Epidermal melanocyte (primary cell): ENCODE measurements around the gene HSPA1L.
"Not testable (repeated sequence)": the region's sequence is repeated elsewhere in the genome, so short reads cannot be mapped to it uniquely, and the experiment has no call there.

ENCODE experiments used
- DNase-seq: peaks from one replicate; pipeline ENCODE4 v3.0.0; 2011; ENCODE audit warnings: low spot score; ENCODE audit not compliant: insufficient read length

The HSPA1L gene

DNA sequence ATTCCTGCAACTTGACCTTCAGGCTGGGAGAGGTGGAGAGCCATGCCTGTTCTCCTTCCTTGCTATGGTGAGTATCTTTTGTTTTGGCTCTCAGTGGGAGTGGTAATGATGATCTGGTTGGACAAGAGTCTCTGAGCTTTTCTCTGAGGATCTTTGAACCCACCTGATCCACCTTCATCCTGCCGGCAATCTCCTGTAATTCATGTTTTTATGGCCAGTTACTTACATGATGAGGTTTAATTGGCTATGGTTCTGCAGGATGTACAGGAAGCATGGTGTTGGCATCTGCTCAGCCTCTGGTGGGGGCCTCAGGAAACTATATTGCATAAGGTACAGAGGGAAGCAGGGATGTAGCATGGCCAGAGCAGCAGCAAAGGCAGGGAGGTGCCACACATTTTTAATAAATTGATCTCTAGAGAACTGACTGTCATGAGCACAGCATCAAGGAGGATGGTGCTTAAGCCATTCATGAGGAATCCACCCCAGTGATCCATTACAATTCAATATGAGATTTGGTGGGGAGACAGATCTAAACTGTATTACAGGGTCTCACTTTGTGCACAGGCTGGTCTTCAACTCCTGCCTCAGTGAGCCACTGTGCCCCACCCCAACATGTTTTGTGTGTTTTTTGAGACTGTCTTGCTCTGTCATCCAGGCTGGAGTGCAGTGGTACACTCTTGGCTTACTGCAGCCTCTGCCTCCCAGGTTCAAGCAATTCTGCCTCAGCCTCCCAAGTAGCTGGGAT, 22.5 kb upstream of the HSPA1L start:
- DNase-seq = no peak

DNA sequence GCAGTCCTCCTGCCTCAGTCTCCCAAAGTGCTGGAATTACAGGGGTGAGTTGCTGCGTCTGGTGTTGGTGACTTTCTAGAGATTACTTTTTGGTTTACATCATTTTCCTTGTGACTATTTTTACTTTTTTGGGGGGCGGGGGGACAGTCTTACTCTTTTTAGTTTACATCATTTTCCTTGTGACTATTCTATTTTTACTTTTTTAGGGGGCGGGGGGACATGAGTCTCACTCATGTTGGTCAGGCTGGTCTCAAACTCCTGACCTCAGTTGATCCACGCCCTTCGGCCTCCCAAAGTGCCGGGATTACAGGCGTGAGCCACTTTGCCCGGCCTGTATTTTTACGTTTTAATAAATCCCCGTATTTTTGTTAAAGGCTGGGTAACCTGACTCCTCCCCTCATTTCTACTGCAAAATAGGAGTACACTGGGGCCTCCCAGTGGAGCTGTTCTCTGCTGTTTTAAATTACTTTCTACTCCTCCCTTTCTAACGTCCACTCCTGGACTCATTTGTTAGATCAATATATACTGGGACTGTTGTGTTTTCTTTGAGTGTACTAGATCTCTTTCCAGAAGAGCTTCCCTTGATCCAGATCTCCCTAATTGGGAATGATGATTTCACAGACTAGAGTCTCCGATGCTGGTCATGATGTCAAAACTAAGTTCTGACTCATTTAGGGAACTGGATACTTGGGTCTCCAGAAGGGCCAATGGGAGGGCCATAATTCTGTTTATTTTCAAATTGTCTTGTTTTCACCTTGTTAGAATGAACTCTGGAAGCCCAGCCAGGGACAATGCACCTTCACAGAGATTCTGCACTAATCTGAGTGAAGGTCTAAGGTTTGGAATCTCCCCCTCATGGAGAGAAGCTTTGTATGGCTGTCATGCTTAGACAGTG, 21.6 kb upstream of the HSPA1L start:
- no peak for DNase-seq

DNA sequence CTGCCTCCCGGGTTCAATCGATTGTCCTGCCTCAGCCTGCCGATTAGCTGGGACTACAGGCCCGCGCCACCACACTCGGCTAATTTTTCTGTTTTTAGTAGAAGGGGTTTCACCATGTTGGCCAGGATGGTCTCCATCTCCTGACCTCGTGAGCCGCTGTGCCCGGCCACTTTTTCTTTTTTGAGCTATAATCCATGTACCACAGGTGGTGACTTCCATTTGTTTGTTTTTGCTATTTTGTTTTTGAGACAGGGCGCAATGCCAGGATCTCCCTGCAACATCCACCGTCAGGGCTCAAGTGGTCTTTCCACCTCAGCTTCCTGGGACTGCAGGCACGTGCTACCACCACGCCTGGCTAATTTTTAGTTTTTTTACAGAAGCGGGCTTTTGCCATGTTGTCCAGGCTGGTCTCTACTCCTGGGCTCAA, 21.0 kb upstream of the HSPA1L start:
- no peak for DNase-seq

GRCh38 chr6:31834367-31835250, 19.5 kb upstream of the HSPA1L start:
- peak; percentile 93 for DNase-seq

DNA sequence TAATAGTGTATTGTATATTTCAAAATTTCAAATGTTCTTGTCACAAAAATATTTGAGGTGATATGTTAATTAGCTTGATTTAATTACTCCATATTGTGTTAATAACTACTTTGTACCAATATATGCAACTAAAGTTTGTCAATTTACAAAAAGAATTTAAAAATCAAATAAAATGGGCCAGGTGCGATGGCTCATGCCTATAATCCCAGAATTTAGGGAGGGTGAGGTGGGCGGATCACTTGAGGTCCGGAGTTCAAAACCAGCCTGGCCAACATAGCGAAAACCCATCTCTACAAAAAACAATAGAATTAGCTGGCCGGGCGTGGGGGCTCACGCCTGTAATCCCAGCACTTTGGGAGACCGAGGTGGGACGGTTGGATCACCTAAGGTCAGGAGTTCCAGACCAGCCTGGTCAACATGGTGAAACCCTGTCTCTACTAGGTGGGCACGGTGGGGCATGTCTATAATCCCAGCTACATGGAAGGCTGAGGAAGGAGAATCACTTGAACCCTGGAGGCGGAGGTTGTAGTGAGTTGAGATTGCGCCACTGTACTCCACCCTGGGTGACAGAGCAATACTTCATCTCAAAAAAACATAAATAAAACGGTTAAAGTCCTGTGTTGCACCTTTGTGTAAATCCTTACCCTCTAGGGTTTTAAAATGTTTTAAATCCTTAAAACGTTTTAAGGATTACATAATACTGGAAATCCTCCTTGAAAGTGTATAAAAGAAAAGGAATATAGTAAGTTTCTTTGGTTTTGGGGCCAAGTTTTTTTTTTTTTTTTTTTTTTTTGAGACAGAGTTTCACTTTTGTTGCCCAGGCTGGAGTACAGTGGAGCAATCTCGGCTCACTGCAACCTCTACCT, 16.5 kb upstream of the HSPA1L start:
- no peak for DNase-seq

GRCh38 chr6:31830886-31831335, 15.8 kb upstream of the HSPA1L start:
- no peak for DNase-seq

GRCh38 chr6:31829633-31830283, 14.7 kb upstream of the HSPA1L start:
- no peak for DNase-seq

GRCh38 chr6:31827286-31828079, 12.4 kb upstream of the HSPA1L start, which contains the start of gene HSPA1B:
HSPA1B (plus strand) TSS chr6:31827738; CDS start chr6:31827951, 213 bp downstream.
- peak; percentile 95 for DNase-seq

- peak; percentile 68 for DNase-seq
Measured at GRCh38 chr6:31826793-31827285, 11.8 kb upstream of the HSPA1L start.

- DNase-seq = no peak
Measured at GRCh38 chr6:31825553-31825952, 10.5 kb upstream of the HSPA1L start.

DNA sequence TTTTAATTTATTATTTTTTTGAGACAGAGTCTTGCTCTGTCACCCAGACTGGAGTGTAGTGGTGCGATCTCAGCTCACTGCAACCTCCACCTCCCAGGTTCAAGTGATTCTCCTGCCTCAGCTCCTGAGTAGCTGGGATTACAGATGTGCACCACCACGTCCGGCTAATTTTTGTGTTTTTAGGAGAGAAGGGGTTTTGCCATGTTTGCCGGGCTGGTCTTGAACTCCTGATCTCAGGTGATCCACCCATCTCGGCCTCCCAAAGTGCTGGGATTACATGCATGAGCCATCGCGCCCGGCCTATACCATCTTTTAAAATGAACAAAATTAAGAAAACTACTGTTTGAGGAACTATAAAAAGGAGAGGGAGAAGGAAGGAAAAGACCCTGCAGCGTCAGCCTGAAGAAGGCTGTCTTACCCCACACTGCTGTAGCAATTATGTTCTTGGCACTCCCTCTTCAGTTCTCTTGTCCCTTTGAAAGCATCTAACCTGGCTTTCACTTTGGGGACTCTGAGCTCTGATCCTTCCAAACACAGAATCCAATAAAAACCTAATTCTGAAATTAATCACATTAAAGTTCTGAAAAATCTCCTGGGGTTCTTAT, 8.6 kb upstream of the HSPA1L start:
- DNase-seq = not testable (repeated sequence)

DNA sequence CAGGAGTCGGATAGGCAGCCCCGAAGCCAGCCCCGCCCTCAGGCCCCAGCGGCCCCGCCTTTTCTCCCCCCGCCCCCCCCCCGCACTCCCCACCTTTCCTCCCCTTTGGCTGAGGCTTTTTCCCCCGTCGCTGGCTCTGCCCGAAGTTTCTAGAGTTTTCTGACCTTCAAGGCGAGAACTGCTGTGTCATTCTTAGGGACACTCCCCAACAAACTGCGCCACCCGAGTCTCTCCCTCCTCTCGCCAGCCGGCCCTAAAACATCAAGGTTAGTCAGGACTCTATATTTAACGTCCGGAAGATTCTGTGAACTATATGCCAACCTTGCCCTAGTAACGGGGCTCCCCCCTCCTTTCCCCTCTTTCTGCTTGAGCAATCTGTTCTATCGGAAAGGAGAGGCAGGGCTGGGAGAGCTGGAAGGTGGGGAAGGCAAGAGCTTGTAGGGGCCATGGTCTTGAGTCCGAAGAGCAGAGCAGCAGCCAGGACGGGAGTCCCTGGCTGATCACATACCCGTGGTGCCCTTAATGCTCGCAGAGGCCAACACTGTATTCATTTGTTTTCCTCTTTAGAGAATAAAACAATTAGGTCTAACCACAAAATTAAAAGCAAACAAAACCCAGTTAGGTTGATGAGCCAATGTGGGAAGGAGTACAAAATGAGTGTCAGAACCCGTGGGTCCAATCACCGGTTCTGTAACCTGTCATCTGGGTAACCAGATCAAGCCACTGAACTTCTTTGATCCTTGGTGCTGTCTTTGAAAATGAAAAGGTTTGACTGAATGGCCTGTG, 7.1 kb upstream of the HSPA1L start:
- no peak for DNase-seq

DNA sequence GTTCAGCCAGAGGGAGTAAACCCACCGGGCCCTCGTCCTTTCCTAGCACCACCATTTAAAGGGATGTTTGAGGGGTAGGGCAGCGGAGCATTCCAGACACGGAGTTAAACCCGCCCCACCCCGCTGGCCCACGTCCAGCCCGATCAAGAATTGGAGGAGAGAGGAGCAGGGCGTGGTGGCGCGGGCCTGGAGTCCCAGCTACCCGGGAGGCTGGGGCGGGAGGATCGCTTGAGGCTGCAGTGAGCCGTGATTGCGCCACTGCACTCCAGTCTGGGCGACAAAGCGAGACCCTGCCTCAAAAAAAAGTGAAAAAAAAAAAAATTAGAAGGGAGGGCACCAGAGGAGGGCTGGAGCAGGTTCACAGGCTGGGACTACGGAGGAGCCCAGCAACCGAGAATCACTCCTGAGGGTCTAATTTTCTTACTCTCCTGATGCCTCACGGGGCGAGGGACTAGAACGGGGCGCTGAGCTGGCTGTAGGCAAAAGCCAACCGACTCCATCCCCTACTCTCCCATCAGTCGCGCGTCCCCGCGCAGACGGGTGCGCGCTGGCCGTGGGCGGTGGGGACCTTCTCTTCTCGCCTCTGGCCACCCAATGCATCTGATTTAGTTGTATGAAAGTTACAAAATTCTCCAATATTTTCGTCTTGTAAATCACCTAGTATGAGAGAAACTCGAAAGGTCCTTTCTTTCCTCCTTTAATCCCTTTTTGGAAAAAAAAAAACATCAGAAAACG, 6.4 kb upstream of the HSPA1L start:
- DNase-seq = no peak

DNA sequence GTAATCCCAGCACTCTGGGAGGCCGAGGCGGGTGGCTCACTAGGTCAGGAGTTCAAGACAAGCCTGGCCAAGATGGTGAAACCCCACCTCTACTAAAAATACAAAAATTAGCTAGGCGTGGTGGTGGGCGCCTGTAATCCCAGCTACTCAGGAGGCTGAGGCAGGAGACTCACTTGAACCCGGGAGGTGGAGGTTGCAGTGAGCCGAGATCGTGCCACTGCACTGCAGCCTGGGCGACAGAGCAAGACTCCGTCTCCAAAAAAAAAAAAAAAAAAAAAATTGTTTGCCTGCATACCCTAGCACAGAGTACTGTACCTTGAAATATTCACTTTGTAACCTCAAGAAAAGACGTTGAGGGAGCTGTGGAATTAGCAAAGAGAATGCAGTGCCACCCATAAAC, 5.3 kb upstream of the HSPA1L start:
- not testable (repeated sequence) for DNase-seq

- no peak for DNase-seq
Measured at GRCh38 chr6:31819871-31820299, 4.8 kb upstream of the HSPA1L start.

- DNase-seq = not testable (repeated sequence)
Measured at GRCh38 chr6:31817929-31818511, 2.9 kb upstream of the HSPA1L start.
